Calu3 (cell line): Measurements from ENCODE around the gene GFOD1. TPM values are rescaled to one million over a fixed set of nuclear protein-coding genes. Genes with fewer than 3 reads are reported as not detected.
"Not testable (repeated sequence)": the region's sequence is repeated elsewhere in the genome, so short reads cannot be mapped to it uniquely, and the experiment has no call there.

Experiments
- BruUV-seq: library from RNA; stranded (reverse); fragments of 400-500 nt; replicated peaks from 2 replicates; lab custom pipeline; 2021; lab: Mats Ljungman, UMichigan
- CTCF ChIA-PET: fragments of 300-600 bp; sonication (Branson Sonifier 250); formaldehyde crosslinking; loops from one replicate; lab custom pipeline; 2022; ENCODE audit warnings: antibody characterized with exemption; lab: Charles Lee
- DNase-seq: peaks from one replicate; pipeline ENCODE4 v3.0.0; 2022
- H3K27ac Mint-ChIP-seq: one replicate; pipeline ENCODE4 v1.8.0; 2022; ENCODE audit warnings: mixed read lengths; ENCODE audit not compliant: unreplicated experiment
- H3K27me3 Mint-ChIP-seq: one replicate; pipeline ENCODE4 v1.8.0; 2022; ENCODE audit warnings: mixed read lengths; ENCODE audit not compliant: unreplicated experiment
- H3K36me3 Mint-ChIP-seq: one replicate; pipeline ENCODE4 v1.8.0; 2022; ENCODE audit warnings: mild to moderate bottlenecking, moderate library complexity, mixed read lengths; ENCODE audit not compliant: insufficient read depth, unreplicated experiment
- H3K4me1 Mint-ChIP-seq: one replicate; pipeline ENCODE4 v1.8.0; 2022; ENCODE audit warnings: mild to moderate bottlenecking, low read depth, mixed read lengths; ENCODE audit not compliant: unreplicated experiment
- H3K4me3 Mint-ChIP-seq: one replicate; pipeline ENCODE4 v1.8.0; 2022; ENCODE audit warnings: mild to moderate bottlenecking, low read depth, moderate library complexity, mixed read lengths; ENCODE audit not compliant: unreplicated experiment
- H3K9me3 Mint-ChIP-seq: one replicate; pipeline ENCODE4 v1.8.0; 2022; ENCODE audit warnings: low read depth, mixed read lengths; ENCODE audit not compliant: unreplicated experiment
- intact Hi-C: fragments of 100-400 bp; cut with micrococcal nuclease; formaldehyde crosslinking; loops from one replicate; pipeline ENCODE4 v1.10.0; 2022; ENCODE audit not compliant: unreplicated experiment
- total RNA-seq: library from RNA; stranded (reverse); gene quantifications from 2 replicates; pipeline ENCODE4 v1.2.3, GENCODE V29; 2022
- TF ChIP-seq, protein P1 (sequence below): fragments of 200-600 bp; IDR thresholded peaks from one replicate; pipeline ENCODE4 v1.8.0; 2022; ENCODE audit warnings: antibody characterized with exemption; ENCODE audit not compliant: unreplicated experiment

The GFOD1 gene
- total RNA-seq, 1 experiment from 2014 or later, result 9.5 TPM

DNA sequence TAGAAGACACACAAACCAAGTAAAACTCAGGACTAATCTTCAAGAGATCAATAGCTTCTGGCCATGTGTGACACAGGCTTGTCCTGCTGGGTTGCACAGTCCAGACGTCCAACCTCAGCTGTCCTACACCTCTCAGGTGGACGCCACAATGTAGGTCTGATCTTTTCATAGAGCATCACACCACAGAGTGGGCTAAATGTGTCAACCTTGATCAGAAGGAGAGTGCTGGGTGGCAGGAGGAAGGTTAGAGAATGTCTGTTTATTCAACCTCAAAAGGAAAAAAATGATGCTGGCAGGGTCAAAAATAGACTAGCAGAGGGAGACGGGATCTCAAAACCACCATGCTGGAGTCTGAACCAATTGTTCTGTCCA lies 41.7 kb downstream of the GFOD1 start:
- intact Hi-C loops, result no loop called here
- CTCF ChIA-PET, result interaction anchor here (0.6 to 1.0 kb wide), 2 partner anchors 12 to 1270 kb away, joined by 3 read pairs; no protein-coding TSS in a partner anchor
- BruUV-seq, result no TSS peak
- H3K4me1 Mint-ChIP-seq, result no peaks in the 10 kb centered on the region
- H3K9me3 Mint-ChIP-seq, result no peaks in the 10 kb centered on the region
- no peak overlapping the region for H3K27ac Mint-ChIP-seq
- DNase-seq, result no peak
- no peaks in the 10 kb centered on the region for H3K36me3 Mint-ChIP-seq
- no peak overlapping the region for H3K4me3 Mint-ChIP-seq
- H3K27me3 Mint-ChIP-seq, result no peaks in the 10 kb centered on the region
- TF ChIP-seq, protein P1, sequence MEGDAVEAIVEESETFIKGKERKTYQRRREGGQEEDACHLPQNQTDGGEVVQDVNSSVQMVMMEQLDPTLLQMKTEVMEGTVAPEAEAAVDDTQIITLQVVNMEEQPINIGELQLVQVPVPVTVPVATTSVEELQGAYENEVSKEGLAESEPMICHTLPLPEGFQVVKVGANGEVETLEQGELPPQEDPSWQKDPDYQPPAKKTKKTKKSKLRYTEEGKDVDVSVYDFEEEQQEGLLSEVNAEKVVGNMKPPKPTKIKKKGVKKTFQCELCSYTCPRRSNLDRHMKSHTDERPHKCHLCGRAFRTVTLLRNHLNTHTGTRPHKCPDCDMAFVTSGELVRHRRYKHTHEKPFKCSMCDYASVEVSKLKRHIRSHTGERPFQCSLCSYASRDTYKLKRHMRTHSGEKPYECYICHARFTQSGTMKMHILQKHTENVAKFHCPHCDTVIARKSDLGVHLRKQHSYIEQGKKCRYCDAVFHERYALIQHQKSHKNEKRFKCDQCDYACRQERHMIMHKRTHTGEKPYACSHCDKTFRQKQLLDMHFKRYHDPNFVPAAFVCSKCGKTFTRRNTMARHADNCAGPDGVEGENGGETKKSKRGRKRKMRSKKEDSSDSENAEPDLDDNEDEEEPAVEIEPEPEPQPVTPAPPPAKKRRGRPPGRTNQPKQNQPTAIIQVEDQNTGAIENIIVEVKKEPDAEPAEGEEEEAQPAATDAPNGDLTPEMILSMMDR, result no peak

DNA sequence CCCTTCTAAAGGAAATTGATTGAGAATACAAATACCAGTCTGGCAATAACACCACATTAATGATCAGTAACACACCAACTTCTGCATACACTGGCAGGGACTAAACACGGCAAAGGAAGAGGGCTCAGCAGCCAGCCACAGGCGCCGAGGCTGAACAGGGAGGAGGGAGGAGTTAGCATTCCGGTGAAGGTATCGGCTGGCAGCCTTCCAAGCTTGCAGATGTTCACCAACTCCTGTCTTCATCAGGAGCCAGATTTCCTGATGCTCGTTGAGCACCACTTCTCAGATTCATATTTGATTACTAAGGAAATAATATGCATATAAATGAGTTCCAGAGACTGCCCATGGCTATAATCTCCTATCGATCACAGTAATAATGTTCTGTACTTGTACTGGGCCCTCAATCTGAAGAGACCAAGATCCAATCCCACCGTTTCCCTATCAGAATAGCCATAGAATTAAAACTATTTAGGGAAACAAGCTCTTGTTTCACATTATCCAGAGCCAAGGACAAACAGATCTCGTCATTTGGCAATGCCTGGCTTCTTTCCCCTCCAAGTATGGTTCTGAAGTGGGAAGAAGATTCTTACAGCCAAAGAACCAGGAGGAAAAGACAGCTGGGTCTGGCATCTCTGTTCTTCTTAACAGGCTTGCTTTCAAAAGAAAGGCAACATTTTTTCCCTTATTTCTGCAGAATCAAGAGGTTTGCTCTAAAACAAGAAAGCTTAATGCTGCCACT lies 42.2 kb downstream of the GFOD1 start:
- no peaks in the 10 kb centered on the region for H3K36me3 Mint-ChIP-seq
- H3K9me3 Mint-ChIP-seq, result no peaks in the 10 kb centered on the region
- BruUV-seq, result no TSS peak
- intact Hi-C loops, result no loop called here
- CTCF ChIA-PET, result interaction anchor here (0.6 to 1.0 kb wide), 2 partner anchors 13 to 1270 kb away, joined by 3 read pairs; no protein-coding TSS in a partner anchor
- no peak for DNase-seq
- TF ChIP-seq, protein P1, result no peak
- H3K27ac Mint-ChIP-seq, result no peak overlapping the region
- H3K4me3 Mint-ChIP-seq, result no peak overlapping the region
- no peaks in the 10 kb centered on the region for H3K4me1 Mint-ChIP-seq
- H3K27me3 Mint-ChIP-seq, result no peaks in the 10 kb centered on the region

DNA sequence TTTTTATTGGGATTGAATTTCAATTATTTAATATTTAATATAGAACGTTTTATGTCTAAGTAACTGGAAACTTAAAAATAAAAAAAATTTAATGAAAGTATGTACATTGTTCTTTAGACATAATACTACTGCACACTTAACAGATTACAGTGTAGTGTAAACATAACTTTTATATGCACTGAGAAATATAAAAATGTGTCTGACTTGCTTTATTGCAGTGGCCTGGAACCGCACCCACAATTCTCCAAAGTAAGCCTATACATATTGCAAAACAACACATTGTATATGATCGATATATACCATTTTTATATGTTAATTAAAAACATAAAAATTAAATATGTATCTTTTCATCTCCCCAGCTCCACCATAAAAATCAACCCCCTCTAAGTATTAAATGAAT lies 42.8 kb downstream of the GFOD1 start:
- no peak overlapping the region for H3K4me3 Mint-ChIP-seq
- no peak overlapping the region for H3K27ac Mint-ChIP-seq
- no peaks in the 10 kb centered on the region for H3K4me1 Mint-ChIP-seq
- intact Hi-C loops, result no loop called here
- CTCF ChIA-PET, result no interaction called here
- H3K27me3 Mint-ChIP-seq, result no peaks in the 10 kb centered on the region
- no peaks in the 10 kb centered on the region for H3K9me3 Mint-ChIP-seq
- BruUV-seq, result no TSS peak
- TF ChIP-seq, protein P1, result no peak
- no peak for DNase-seq
- no peaks in the 10 kb centered on the region for H3K36me3 Mint-ChIP-seq

DNA sequence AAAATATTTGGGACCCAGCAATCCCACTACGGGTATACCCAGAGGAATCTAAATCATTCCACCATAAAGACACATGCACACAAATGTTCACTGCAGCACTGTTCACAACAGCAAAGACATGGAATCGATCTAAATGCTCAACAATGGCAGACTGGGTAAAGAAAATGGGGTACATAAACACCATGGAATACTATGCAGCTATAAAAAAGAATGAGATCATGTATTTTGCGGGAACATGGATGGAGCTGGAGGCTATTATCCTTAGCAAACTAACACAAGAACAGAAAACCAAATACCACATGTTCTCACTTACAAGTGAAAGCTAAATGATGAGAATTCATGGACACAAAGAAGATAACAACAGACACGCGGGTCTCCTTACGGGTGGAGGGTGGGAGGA lies 43.4 kb downstream of the GFOD1 start:
- H3K9me3 Mint-ChIP-seq, DNase-seq, H3K27ac Mint-ChIP-seq, intact Hi-C loops, H3K4me3 Mint-ChIP-seq, H3K4me1 Mint-ChIP-seq, H3K36me3 Mint-ChIP-seq, BruUV-seq, H3K27me3 Mint-ChIP-seq: not testable (repeated sequence)
- CTCF ChIA-PET, result interaction anchor here (0.7 kb wide), 1 partner anchor 48 kb away, joined by 3 read pairs; no protein-coding TSS in a partner anchor

DNA sequence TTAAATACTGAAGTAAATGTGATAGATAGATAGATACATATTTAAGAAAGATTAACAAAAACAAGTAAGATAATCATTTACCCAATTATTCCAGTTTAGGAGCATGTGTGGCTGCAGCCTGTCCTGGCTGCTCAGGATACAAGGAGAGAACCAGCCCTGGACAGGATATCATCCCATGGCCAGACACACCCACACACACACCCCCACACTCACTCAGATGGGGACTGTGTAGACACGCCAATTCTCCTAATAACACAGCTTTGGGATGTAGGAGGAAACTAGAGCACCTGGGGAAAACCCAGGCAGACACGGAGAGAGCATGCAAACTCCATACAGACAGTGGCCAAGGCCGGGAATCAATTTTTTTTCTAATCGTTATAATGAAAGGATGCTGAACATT lies 45.6 kb downstream of the GFOD1 start:
- Mint-ChIP-seq H3K27me3 (no peaks in the 10 kb centered on the region), H3K9me3 (no peaks in the 10 kb centered on the region), H3K4me3 (no peak overlapping the region), H3K36me3 (no peaks in the 10 kb centered on the region), H3K27ac (no peak overlapping the region), H3K4me1 (peaks cover 7% of the 10 kb centered on the region)
- no peak for DNase-seq
- TF ChIP-seq, protein P1, result no peak
- no TSS peak for BruUV-seq
- CTCF ChIA-PET, result interaction anchor here (1.1 kb wide), 1 partner anchor 14 kb away, joined by 3 read pairs; no protein-coding TSS in a partner anchor
- intact Hi-C loops, result no loop called here
